Inferior parietal cortex (tissue), 1 donor: ENCODE results near the gene SCGB1D1.

ENCODE experiments used
- DNase-seq: peaks from one replicate; pipeline ENCODE4 v3.0.0-alpha.2; 2016; ENCODE audit errors: extremely low spot score

Gene SCGB1D1

GRCh38 chr11:62233730-62234129 lies 43.7 kb downstream of the SCGB1D1 start:
- no peak for DNase-seq

GRCh38 chr11:62236187-62236586 lies 46.2 kb downstream of the SCGB1D1 start:
- DNase-seq: no peak

- no peak for DNase-seq
Measured at GRCh38 chr11:62237499-62237898, 47.5 kb downstream of the SCGB1D1 start.

GRCh38 chr11:62238151-62238550 lies 48.1 kb downstream of the SCGB1D1 start:
- DNase-seq: no peak

- no peak for DNase-seq
Measured at GRCh38 chr11:62241095-62241494, 51.1 kb downstream of the SCGB1D1 start.

- no peak for DNase-seq
Measured at GRCh38 chr11:62242021-62242420, 52.0 kb downstream of the SCGB1D1 start, which contains the start of gene SCGB1D2. SCGB1D2 (plus strand) TSS chr11:62242239; CDS start chr11:62242308, 69 bp downstream.
